Measurements from ENCODE around the gene CCDC60. TPM values are rescaled to one million over a fixed set of nuclear protein-coding genes. Genes with fewer than 3 reads are reported as not detected.

CCDC60 gene
- total RNA-seq, 1 donor from 2014 or later = 3.8 TPM

DNA sequence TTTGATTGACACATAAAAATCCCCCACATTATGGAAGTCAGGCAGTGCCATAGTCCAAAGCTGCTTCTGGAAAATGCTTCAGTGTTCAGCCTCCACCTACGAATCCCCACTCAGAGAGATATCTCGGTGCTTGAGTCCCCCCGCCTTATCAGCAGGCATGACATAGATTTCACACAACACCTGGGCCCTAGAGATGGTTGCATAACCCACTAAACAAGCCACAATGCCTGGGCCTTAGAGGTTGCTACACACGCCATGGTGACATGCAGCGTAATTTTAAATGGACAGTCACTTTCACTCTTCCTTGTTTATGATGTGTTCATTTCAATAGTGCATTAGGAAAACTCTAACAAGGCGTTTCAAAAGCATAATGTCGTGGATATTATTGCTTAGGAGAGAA is 38.0 kb downstream of the CCDC60 start:
- peaks cover 7% of the 10 kb centered on the region for H3K4me1 Mint-ChIP-seq (ENCODE audit: low read depth, unreplicated experiment)
- H3K36me3 Mint-ChIP-seq (ENCODE audit: unreplicated experiment) = peaks cover 4% of the 10 kb centered on the region
- peaks cover 3% of the 10 kb centered on the region for H3K27me3 Mint-ChIP-seq (ENCODE audit: unreplicated experiment)
- peaks cover 5% of the 10 kb centered on the region for H3K9me3 Mint-ChIP-seq (ENCODE audit: unreplicated experiment)
- no peak for DNase-seq
- no peak for TF ChIP-seq CTCF (IDR thresholded peaks at IDR 0.05; ENCODE audit: partially characterized antibody, unreplicated experiment)
- no peak overlapping the region for H3K27ac Mint-ChIP-seq (ENCODE audit: unreplicated experiment)
- no peak overlapping the region for H3K4me3 Mint-ChIP-seq (ENCODE audit: unreplicated experiment)

DNA sequence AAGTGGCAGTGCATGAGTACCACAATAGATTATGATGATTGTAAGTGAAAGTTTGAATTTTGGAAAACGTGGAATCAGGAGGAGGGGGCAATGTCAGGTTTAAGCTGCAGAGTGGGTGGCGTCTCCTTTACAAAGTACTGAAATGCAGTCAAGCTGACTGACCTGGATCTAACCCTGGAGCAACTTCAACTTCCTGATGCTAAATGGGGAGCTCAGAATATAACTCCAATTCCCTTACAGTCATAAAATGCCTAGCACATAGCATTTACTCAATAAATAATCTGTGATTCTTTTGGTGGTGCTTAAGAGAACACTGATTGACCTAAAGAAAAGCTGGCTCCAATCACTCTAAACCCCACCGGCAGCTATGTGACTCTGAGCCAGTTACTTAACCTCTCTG is 38.5 kb downstream of the CCDC60 start:
- H3K36me3 Mint-ChIP-seq (ENCODE audit: unreplicated experiment) = peaks cover 4% of the 10 kb centered on the region
- peaks cover 7% of the 10 kb centered on the region for H3K4me1 Mint-ChIP-seq (ENCODE audit: low read depth, unreplicated experiment)

DNA sequence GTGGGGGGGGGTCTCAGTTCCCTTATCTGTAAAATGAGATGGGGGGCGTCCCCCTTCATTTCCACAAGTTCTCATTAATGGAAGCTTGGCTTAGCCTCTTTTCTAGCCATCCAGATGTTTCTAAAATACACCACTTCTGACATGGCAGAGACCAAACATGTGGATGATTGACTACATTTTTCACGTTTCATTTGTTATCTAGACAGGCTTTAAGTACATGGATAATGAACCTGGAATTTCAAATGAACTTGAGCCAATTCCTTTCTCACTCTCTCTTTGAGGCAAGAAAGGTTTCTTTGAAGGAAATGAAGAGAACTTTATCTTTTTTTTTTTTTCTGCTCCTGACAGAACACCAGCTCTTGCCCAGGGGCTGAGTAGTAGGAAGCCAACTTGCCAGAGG is 39.1 kb downstream of the CCDC60 start:
- DNase-seq = no peak
- peaks cover 7% of the 10 kb centered on the region for H3K4me1 Mint-ChIP-seq (ENCODE audit: low read depth, unreplicated experiment)
- H3K27me3 Mint-ChIP-seq (ENCODE audit: unreplicated experiment) = peaks cover 3% of the 10 kb centered on the region
- H3K27ac Mint-ChIP-seq (ENCODE audit: unreplicated experiment) = no peak overlapping the region
- peaks cover 5% of the 10 kb centered on the region for H3K9me3 Mint-ChIP-seq (ENCODE audit: unreplicated experiment)
- H3K36me3 Mint-ChIP-seq (ENCODE audit: unreplicated experiment) = peaks cover 4% of the 10 kb centered on the region
- no peak overlapping the region for H3K4me3 Mint-ChIP-seq (ENCODE audit: unreplicated experiment)
- no peak for TF ChIP-seq CTCF (IDR thresholded peaks at IDR 0.05; ENCODE audit: partially characterized antibody, unreplicated experiment)

More for the DNA sequence above, 38.5 kb downstream of the CCDC60 start:
- H3K9me3 Mint-ChIP-seq (ENCODE audit: unreplicated experiment) = peaks cover 5% of the 10 kb centered on the region
- no peak overlapping the region for H3K4me3 Mint-ChIP-seq (ENCODE audit: unreplicated experiment)
- H3K27me3 Mint-ChIP-seq (ENCODE audit: unreplicated experiment) = peaks cover 3% of the 10 kb centered on the region
- H3K27ac Mint-ChIP-seq (ENCODE audit: unreplicated experiment) = no peak overlapping the region
- TF ChIP-seq CTCF (IDR thresholded peaks at IDR 0.05; ENCODE audit: partially characterized antibody, unreplicated experiment) = no peak
- DNase-seq = no peak

DNA sequence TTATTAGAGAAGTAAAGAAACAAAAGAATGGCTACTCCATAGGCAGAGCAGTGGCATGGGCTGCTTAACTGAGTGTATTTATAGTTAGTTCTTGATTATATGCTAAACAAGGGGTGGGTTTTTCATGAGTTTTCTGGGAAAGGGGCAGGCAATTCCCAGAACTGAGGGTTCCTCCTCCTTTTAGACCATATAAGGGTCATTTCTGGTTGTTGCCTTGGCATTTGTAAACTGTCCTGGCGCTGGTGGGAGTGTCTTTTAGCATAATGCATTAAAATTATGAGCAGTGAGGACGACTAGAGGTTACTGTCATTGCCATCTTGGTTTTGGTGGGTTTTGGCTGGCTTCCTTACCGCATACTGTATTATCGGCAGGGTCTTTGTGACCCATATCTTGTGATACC is 40.1 kb downstream of the CCDC60 start:
- peaks cover 4% of the 10 kb centered on the region for H3K36me3 Mint-ChIP-seq (ENCODE audit: unreplicated experiment)
- no peak for TF ChIP-seq CTCF (IDR thresholded peaks at IDR 0.05; ENCODE audit: partially characterized antibody, unreplicated experiment)
- DNase-seq = no peak
- H3K27me3 Mint-ChIP-seq (ENCODE audit: unreplicated experiment) = peaks cover 1% of the 10 kb centered on the region
- no peak overlapping the region for H3K27ac Mint-ChIP-seq (ENCODE audit: unreplicated experiment)
- no peak overlapping the region for H3K4me3 Mint-ChIP-seq (ENCODE audit: unreplicated experiment)
- H3K4me1 Mint-ChIP-seq (ENCODE audit: low read depth, unreplicated experiment) = peaks cover 7% of the 10 kb centered on the region
- peaks cover 5% of the 10 kb centered on the region for H3K9me3 Mint-ChIP-seq (ENCODE audit: unreplicated experiment)

DNA sequence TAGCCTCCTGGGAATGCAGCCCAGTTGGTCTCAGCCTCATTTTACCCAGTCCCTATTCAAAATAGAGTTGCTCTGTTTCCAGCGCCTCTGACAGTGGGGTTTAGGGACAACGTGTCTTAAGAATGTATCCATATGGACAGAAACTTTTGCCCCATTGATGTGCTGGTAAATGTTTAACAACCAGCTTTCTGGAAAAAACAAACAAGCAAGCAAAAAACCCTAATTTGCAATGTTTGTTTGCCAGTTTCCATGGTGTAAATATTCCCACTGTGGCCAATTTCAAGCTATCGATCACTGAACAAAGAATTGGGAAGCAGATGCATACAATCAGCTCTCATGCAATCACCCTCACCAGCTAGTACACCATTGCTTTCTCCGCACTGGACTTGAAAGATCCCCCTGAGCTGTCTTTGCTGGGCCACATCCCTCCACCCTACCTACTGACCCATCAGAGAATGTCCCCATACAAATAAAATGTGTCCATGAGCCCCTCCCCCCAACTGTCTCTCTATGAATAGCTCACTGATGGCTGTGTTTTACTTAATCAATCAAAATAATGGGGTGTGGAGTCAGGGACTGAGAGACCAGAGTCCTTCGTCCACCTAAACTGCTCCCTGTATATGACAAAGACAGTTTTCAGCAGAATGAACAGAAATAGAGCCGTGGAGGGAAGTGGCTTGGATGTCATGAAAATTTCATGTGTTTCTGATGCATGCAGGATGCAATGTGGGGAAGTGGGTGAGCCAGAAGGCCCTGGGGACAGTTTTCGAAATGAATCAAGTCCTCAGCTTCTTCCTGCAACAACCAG is 40.8 kb downstream of the CCDC60 start:
- Mint-ChIP-seq H3K9me3 (ENCODE audit: unreplicated experiment) (peaks cover 3% of the 10 kb centered on the region), H3K4me3 (ENCODE audit: unreplicated experiment) (no peak overlapping the region), H3K4me1 (ENCODE audit: low read depth, unreplicated experiment) (peaks cover 7% of the 10 kb centered on the region), H3K27me3 (ENCODE audit: unreplicated experiment) (no peaks in the 10 kb centered on the region), H3K27ac (ENCODE audit: unreplicated experiment) (peak overlapping the region; percentile 75), H3K36me3 (ENCODE audit: unreplicated experiment) (peaks cover 7% of the 10 kb centered on the region)
- DNase-seq = no peak
- TF ChIP-seq CTCF (IDR thresholded peaks at IDR 0.05; ENCODE audit: partially characterized antibody, unreplicated experiment) = no peak

Measured in glutamatergic neuron (in vitro differentiated cells).